Measurements from ENCODE around the gene ACP7. TPM values are rescaled to one million over a fixed set of nuclear protein-coding genes. Genes with fewer than 3 reads are reported as not detected.
"Not testable (repeated sequence)": the region's sequence is repeated elsewhere in the genome, so short reads cannot be mapped to it uniquely, and the experiment has no call there.

The ACP7 gene
- total RNA-seq, 1 donor: not detected

GRCh38 chr19:39141929-39142328 lies 57.8 kb downstream of the ACP7 start:
- no peak for DNase-seq (ENCODE audit: insufficient read length, low spot score, missing footprints)
- H3K4me3 ChIP-seq (ENCODE audit: insufficient read depth, low read length): no peak overlapping the region
- peaks cover 90% of the 10 kb centered on the region for H3K79me2 ChIP-seq (ENCODE audit: insufficient read depth, low read length)
- no peaks in the 10 kb centered on the region for H3K36me3 ChIP-seq (ENCODE audit: insufficient read depth, low read length)
- H2AFZ ChIP-seq (ENCODE audit: low read length): no peak overlapping the region
- H3K4me1 ChIP-seq (ENCODE audit: insufficient read depth, low read length): no peaks in the 10 kb centered on the region
- no peak overlapping the region for H3K27ac ChIP-seq (ENCODE audit: low read depth, low read length)
- peaks cover 59% of the 10 kb centered on the region for H4K20me1 ChIP-seq (ENCODE audit: insufficient read depth, low read length)
- TF ChIP-seq CTCF (IDR thresholded peaks at IDR 0.05; ENCODE audit: extremely low read depth, low read depth, low read length): no peak
- H3K27me3 ChIP-seq (ENCODE audit: insufficient read depth, low read length): no peaks in the 10 kb centered on the region
- no peak overlapping the region for H3K4me2 ChIP-seq (ENCODE audit: insufficient read depth, low read length)
- no peaks in the 10 kb centered on the region for H3K9me3 ChIP-seq (ENCODE audit: low read depth, low read length)

GRCh38 chr19:39142630-39143029 lies 58.5 kb downstream of the ACP7 start:
- H3K79me2 ChIP-seq (ENCODE audit: insufficient read depth, low read length): peaks cover 91% of the 10 kb centered on the region
- no peak overlapping the region for H3K4me2 ChIP-seq (ENCODE audit: insufficient read depth, low read length)
- no peak overlapping the region for H3K4me3 ChIP-seq (ENCODE audit: insufficient read depth, low read length)
- H3K4me1 ChIP-seq (ENCODE audit: insufficient read depth, low read length): no peaks in the 10 kb centered on the region
- peaks cover 58% of the 10 kb centered on the region for H4K20me1 ChIP-seq (ENCODE audit: insufficient read depth, low read length)
- H3K36me3 ChIP-seq (ENCODE audit: insufficient read depth, low read length): no peaks in the 10 kb centered on the region
- no peaks in the 10 kb centered on the region for H3K9me3 ChIP-seq (ENCODE audit: low read depth, low read length)
- no peaks in the 10 kb centered on the region for H3K27me3 ChIP-seq (ENCODE audit: insufficient read depth, low read length)
- DNase-seq (ENCODE audit: insufficient read length, low spot score, missing footprints): no peak
- no peak for TF ChIP-seq CTCF (IDR thresholded peaks at IDR 0.05; ENCODE audit: extremely low read depth, low read depth, low read length)
- H3K27ac ChIP-seq (ENCODE audit: low read depth, low read length): no peak overlapping the region
- H2AFZ ChIP-seq (ENCODE audit: low read length): no peak overlapping the region

GRCh38 chr19:39143757-39144289 lies 59.7 kb downstream of the ACP7 start:
- not testable (repeated sequence) for H3K27ac ChIP-seq (ENCODE audit: low read depth, low read length); H3K4me2 ChIP-seq (ENCODE audit: insufficient read depth, low read length)

GRCh38 chr19:39144290-39145071 lies 60.3 kb downstream of the ACP7 start:
- TF ChIP-seq CTCF (IDR thresholded peaks at IDR 0.05; ENCODE audit: extremely low read depth, low read depth, low read length): no peak
- Histone ChIP-seq H4K20me1 (ENCODE audit: insufficient read depth, low read length) (peaks cover 45% of the 10 kb centered on the region), H3K4me2 (ENCODE audit: insufficient read depth, low read length) (no peak overlapping the region), H2AFZ (ENCODE audit: low read length) (no peak overlapping the region), H3K36me3 (ENCODE audit: insufficient read depth, low read length) (no peaks in the 10 kb centered on the region), H3K79me2 (ENCODE audit: insufficient read depth, low read length) (peaks cover 86% of the 10 kb centered on the region), H3K27me3 (ENCODE audit: insufficient read depth, low read length) (no peaks in the 10 kb centered on the region), H3K4me3 (ENCODE audit: insufficient read depth, low read length) (no peak overlapping the region), H3K4me1 (ENCODE audit: insufficient read depth, low read length) (no peaks in the 10 kb centered on the region), H3K9me3 (ENCODE audit: low read depth, low read length) (no peaks in the 10 kb centered on the region), H3K27ac (ENCODE audit: low read depth, low read length) (no peak overlapping the region)
- peak; percentile 76 for DNase-seq (ENCODE audit: insufficient read length, low spot score, missing footprints)

More at GRCh38 chr19:39143757-39144289, 59.7 kb downstream of the ACP7 start:
- not testable (repeated sequence) for DNase-seq (ENCODE audit: insufficient read length, low spot score, missing footprints); H3K9me3 ChIP-seq (ENCODE audit: low read depth, low read length); H2AFZ ChIP-seq (ENCODE audit: low read length); H3K36me3 ChIP-seq (ENCODE audit: insufficient read depth, low read length); H3K4me1 ChIP-seq (ENCODE audit: insufficient read depth, low read length); H3K4me3 ChIP-seq (ENCODE audit: insufficient read depth, low read length); H3K27me3 ChIP-seq (ENCODE audit: insufficient read depth, low read length)
- Histone ChIP-seq H3K79me2 (ENCODE audit: insufficient read depth, low read length) (peaks cover 87% of the 10 kb centered on the region), H4K20me1 (ENCODE audit: insufficient read depth, low read length) (peaks cover 51% of the 10 kb centered on the region)
